GM19324 (cell line): ENCODE data around the gene NUDT1.

Source experiments
- ATAC-seq: cut with Tn5 transposase; IDR thresholded peaks from one replicate; pipeline ENCODE4 v1.9.1; 2021; ENCODE audit warnings: mild to moderate bottlenecking, moderate library complexity; ENCODE audit not compliant: unreplicated experiment, low FRiP score

NUDT1 gene

DNA sequence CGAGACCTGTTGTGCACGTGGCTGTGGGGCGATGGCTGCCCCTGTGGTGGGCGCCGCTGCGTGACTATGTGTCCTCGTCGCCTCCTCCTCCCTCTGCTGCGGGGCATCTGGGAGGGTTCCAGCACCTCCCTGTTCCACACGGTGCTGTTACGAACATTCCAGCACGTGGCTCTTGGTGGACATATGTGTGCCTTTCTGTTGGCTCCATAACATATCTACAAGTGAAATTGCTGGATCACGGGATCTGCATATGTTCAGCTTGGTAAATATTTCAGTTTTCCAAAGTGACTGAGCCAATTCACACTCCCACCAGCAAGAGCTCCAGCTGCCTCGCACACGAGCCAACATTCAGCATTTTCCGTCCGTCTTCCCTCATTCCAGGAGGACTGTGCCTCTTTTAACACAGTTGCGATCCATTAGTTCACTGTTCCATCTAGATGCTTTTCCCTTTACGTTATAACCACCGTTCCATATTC is 47.1 kb downstream of the NUDT1 start:
- no peak for ATAC-seq

DNA sequence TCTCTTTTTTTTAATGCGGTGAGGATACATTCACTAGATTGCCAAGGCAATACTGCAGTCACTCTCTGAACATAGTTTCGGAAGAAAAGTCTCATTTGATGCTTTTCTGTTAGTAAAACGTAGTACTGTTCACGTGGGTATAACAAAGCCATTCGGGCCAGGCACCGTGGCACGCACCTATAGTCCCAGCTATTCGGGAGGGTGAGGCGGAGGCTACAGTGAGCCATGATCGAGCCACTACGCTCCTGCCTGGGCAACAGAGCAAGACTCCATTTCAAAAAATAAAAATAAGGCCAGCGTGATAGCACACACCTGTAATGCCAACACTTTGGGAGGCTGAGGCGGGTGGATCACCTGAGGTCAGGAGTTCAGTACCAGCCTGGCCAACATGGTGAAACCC is 47.6 kb downstream of the NUDT1 start:
- ATAC-seq = no peak

DNA sequence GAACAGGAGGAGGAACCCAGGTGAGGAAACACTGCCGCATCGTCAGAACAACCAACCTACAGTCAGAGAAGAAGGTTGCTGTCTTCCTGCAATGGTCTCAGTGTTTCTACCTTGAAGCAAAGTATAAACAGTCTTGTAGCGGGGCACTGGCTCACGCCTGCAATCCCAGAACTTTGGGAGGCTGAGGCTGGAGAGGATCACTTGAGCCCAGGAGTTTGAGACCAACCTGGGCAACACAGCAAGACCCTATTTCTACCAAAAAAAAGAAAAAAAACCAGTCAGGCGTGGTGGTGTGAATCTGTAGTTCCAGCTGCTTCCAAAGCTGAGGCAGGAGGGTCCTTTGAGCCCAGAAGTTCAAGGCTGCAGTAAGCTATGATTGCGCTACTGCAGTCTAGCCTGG is 48.9 kb downstream of the NUDT1 start:
- no peak for ATAC-seq

DNA sequence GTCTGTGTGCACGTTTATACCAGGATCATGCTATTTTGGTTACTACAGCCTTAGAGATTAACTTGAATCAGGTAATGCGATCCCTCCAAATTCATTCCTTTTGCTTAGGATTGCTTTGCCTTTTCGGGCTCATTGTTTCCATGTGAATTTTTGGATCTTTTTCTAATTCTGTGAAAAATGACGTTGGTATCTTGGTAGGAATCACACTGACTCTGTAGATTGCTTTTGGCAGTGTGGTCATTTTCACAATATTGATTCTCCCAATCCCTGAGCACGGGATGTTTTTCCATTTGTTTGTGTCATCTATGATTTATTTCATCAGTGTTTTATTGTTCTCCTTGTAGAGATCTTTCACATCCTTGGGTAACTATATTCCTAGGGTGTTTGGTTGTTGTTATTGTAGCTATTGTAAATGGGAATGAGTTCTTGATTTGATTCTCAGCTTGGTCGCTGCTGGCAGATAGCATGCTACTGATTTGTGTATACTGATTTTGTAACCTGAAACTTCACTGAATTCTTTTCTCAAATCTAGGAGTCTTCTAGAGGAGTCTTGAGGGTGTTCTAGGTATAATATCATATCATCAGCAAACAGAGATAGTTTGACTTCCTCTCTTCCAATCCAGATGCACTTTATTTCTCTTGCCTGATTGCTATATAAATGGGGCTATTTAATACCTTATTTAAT is 54.1 kb downstream of the NUDT1 start:
- no peak for ATAC-seq

- ATAC-seq = no peak
Observed at GRCh38 chr7:2296832-2297231, 54.8 kb downstream of the NUDT1 start.

DNA sequence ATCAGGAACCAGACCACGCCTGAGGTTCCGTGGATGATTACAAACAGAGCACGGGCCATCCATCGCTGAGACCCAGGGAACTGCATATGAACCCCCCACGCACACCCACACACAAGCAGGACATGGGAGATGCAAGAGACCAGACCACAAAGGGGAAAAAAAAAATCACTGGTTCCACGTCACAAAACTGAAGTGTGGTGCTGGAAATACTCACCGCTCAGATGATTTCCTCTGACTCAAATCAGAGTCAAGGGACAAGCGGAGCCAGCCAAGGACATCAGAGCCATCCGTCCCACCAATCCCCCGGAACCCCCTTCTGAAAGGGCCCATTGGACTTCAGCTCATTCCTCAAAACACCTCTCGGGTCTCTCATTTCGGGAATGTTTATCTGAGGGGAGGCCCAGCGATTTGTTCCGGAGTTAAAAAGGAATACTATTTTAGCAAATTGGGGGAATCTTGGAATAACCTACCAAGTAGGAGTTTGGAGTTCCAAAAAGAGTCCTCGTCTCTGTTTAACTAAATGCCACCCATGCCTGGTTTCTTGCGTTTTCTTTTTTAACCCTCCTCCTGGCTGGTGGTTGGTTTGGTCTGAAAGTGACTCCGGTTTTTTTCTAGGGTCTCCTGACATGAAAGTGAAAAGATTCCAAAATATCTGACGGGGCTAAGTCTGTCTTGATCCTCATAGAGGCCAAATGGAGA is 57.3 kb downstream of the NUDT1 start:
- ATAC-seq = peak; percentile 40

- no peak for ATAC-seq
Observed at GRCh38 chr7:2299870-2300512, 58.0 kb downstream of the NUDT1 start.
